Measurements from ENCODE around the gene GRM1.

GRM1 gene

GRCh38 chr6:146281651-146282362 is 252.9 kb downstream of the GRM1 start:
- FAIRE-seq = no peak

DNA sequence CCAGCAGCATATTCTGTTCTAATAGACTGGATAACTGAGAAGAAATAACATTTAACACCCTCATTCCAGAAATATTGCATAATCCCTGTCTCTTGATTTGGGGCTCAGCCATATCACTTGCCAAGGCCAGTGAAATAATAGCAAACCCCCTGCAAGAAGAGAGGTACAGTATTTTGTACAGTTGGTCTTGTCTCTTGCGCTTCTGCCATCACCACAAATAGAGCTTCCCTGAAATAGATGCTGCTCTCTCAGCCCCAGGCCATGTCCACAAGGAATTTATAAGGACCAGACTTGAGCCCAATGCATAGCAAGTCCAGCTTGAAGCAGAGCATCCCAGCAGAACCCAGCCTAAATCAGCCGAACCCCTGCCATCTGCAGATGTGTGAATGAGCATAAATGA is 254.0 kb downstream of the GRM1 start:
- FAIRE-seq = no peak

DNA sequence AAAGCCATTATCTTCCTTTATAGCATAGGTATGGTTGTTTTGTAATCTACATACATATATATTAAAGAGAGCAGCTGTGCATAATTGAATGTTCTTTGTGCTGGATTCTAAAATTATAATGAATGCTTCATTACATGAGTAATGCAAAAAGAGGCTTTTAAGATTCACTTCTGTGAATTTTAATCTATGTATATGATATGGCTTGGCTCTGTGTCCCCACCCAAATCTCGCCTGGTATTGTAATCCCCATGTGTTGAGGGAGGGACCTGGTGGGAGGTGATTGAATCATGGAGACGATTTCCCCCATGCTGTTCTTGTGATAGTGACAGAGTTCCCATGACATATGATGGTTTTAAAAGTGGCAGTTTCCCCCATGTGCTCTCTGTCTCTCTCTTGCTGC is 255.4 kb downstream of the GRM1 start:
- FAIRE-seq = no peak

- no peak for FAIRE-seq
Observed at GRCh38 chr6:146286961-146287360, 258.1 kb downstream of the GRM1 start.

- FAIRE-seq = no peak
Observed at GRCh38 chr6:146287691-146288369, 259.0 kb downstream of the GRM1 start.

DNA sequence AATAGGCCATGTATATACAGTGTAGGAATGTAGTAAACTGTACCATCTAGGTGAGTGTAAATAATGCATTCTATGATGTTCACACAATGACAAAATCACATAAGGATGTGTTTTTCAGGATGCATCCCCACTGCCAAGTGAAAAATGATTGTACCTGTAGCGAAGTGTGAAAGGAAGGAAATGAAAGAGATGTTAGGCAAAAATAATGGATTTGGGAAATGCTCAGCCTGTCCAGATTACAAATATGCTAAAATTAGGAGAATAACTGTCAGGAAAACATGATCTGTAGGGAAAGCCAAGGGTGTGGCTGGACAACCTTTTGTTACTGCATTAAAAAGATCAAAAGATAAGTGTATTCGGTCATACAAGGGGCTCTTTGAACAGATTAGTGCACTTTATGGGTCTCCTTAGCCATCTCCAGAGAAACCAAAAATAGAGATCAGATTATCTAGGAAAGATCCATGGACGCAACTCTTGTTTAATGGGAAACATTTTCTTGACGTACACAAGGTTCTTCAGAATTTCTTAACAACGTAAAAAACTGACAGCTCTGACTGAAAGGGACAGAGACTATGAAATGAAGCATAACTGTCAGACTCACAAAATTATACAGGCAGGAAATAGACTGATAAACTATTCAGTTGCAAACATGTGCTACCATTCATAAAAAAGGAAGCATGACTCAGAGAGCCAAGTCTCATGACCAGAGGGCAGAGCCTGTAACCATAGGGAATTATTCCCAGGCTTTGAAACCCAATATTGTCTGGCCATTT is 261.1 kb downstream of the GRM1 start:
- FAIRE-seq = no peak

GRCh38 chr6:146290589-146290901 is 261.7 kb downstream of the GRM1 start:
- FAIRE-seq = no peak

GRCh38 chr6:146292506-146292905 is 263.6 kb downstream of the GRM1 start:
- FAIRE-seq = no peak

- no peak for FAIRE-seq
Observed at GRCh38 chr6:146295695-146296094, 266.8 kb downstream of the GRM1 start.

DNA sequence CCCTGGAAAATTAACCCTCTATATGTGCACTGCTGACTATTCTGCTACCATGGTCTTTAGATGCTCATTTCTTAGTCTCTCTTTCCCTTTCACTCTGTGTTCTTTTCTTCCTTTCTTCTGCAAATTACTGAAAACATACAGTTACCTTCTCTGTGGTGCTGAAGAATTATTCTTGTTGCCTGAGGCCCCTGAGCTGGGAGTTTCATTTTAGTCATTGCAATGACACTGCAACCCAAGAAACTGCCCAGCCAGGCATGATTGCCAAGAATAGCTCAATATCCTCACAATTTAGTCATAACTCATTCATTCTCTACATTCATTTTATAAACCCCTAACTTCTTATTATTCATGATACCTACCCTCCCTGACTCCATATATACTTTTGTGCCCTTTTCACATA is 269.0 kb downstream of the GRM1 start:
- FAIRE-seq = no peak

DNA sequence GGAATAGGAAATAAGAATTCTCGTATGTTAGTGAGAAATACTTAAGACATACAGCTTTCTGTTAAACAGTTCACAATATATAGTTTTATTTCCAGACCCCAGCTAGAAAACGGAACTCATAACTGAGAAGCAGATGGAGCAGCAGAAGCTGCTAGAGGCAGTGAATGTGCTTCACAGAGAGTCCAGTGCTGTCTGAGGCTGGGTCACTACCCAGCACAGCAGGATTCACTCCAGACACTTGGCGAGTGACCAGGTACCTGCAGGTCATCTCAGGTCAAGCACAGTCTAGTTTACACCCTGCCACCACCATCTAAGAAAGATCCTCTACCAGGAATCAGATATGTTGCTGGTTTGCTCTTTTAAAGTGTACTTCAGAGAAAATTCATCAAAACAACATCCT is 271.7 kb downstream of the GRM1 start:
- FAIRE-seq = no peak

- FAIRE-seq = no peak
Observed at GRCh38 chr6:146301764-146302163, 272.9 kb downstream of the GRM1 start.

DNA sequence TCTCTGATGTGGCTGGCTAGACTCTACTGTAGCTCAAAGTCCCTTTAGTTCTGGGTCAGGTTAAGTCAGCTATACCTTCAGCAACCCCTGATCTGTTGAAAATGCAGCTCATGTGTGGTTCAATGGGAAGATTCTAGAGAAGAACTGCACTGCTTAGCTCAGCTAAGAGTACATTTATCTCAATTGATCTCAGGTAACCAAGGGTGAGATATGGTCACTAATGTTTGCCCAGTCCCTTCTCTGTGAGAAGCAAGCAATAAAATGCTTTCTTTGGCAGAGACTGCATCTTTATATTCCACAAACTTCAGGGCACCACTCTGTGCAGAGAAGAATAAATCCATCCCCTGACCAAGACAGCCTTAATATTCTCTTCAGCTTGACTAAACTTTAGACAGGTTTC is 274.1 kb downstream of the GRM1 start:
- FAIRE-seq = no peak

DNA sequence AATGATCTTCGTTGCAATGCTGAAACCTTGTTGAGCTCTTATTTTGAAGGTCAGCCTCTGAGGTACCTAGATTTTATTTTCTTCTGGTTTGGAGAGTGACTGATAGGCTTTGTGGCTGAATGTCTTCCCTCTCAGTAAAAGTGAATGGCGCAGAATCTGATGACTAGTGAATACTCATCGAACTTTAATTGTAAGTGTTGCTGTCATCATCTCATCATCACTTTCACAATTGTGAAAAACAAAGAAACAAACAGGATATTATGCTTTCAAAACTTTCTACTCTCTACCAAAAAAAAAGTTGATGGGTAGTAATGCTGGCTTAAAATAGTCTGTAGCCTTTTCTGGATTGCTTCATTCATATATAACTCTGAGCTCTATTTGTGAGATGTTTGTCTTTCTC is 275.3 kb downstream of the GRM1 start:
- FAIRE-seq = no peak

DNA sequence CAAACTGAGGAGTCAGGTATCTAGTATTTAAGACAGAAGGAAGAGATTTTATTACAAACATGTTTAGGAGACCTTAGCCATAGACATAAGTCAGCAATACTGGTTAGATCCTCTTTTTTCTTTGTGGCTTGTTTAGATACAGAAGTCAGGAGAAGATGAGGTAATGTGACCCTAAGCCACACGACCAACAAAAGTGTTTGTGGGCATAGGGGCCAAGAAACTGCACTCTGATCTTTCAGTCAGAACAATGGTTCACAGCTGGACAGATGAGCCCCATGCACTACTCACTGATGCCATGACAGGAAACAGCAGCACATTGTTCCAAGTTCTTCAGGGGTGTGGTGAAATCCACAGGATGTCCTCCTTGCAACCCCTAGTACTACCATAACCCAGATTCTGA is 276.2 kb downstream of the GRM1 start:
- FAIRE-seq = no peak

DNA sequence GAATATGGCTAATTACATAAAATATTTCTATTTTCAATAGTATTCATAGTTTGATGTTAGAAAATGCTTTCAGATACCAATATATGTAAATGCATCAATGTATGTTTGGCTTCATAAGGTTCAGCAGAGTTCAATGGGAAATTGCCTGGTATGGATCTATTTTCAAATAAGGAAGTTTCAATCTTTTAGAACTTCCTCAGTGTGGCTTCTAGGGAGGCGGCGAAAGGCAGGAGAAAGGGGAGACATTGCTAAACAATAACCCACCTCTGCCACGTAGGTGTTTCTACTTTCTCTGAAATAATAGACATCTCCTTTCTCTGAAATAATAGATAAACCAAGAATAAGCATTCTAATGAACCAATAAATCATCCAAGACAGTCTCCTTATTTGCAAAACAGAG is 277.1 kb downstream of the GRM1 start:
- FAIRE-seq = no peak

DNA sequence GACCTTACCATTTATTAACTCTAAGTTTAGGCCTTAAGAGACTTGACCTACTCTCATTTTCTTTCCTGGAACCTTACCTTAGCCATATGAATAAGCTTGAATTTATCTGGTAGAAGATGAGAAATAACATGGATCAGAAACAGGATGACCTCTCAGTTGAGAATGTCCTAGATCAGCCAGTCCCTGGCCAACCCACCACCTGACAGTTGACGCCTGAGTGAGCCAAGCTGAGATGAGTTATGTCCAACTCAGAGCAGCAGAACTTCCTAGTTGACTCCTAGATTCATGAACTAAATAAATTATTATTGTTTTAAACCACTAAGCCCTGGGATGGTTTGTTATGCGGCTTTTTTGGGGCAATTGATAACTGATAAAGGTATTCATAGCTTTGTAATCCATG is 281.8 kb downstream of the GRM1 start:
- FAIRE-seq = no peak

DNA sequence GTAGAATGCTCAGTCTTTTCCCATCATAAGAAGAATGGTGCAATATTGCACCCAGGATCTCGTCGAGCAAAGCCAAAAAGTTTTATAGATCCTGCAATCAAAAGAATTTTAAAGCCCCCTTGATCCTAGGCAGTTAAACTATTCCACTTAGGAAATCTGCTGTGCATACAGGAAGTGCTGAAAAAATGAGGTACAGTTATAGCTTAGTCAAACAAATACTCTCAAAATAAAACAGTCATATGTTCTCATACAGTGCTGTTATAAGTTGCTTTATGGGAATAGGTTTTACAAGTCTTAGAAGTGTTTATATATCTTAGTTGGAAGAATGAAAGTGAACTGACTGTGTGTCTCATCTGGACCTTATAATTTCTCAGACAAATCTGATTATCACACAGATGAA is 282.2 kb downstream of the GRM1 start:
- FAIRE-seq = no peak

DNA sequence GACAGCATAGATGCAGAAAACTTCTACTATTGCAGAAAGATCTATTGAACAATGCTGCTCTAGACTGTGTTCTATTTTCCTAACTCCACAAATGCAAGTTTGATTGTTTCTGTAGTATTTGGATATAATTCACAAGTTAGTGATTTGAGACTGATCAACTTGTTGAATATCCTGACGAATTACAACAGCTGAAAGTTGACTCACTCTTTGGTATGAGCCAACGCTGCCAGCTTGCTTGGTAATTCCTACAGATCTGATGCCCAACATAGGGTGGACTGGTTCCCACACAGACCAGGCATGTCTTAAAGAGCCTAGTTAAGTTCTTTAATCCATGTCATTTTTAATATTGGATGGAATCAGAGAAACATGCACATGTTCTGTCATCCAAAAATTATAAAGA is 283.7 kb downstream of the GRM1 start:
- no peak for FAIRE-seq

GRCh38 chr6:146315381-146316174 is 286.7 kb downstream of the GRM1 start:
- FAIRE-seq = no peak

DNA sequence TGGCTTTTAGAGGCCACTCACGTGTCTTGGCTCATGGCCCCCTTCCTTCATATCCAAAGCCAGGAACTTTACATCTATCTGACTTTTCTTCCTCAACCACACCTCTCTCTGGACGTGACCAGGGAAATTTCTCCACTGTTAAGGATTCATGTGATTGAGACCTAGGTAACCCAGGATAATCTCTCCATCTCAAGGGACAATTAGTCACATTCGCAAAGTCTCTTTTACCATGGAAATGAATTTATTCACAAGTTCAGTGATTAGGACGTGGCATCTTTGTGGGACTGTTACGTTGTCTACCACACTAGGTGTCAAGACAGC is 287.3 kb downstream of the GRM1 start:
- no peak for FAIRE-seq

GRCh38 chr6:146331013-146331412 is 302.2 kb downstream of the GRM1 start:
- FAIRE-seq = no peak

GRCh38 chr6:146335336-146335735 is 306.5 kb downstream of the GRM1 start:
- FAIRE-seq = no peak

- FAIRE-seq = no peak
Observed at GRCh38 chr6:146336191-146336590, 307.3 kb downstream of the GRM1 start.
